Gastrocnemius medialis (tissue), 4 donors: ENCODE measurements around the gene PPRC1.

Experiments used
- CTCF ChIP-seq, 5 experiments: fragments of 450-650 bp in 3 of 5; fragments of 200-600 bp in 2 of 5; sonication (generic) in 2 of 5; IDR thresholded peaks in 4 of 5; conservative IDR thresholded peaks in 1 of 5; 1 replicate in 4 of 5; 2 replicates in 1 of 5; pipeline ENCODE4 v1.5.1; 2016 to 2019; ENCODE audit warnings: antibody characterized with exemption in 5 of 5, mild to moderate bottlenecking in 3 of 5, moderate library complexity in 3 of 5
- POLR2A ChIP-seq, 2 donors: fragments of 450-650 bp; IDR thresholded peaks; one replicate each; pipeline ENCODE4 v1.6.1; 2017; ENCODE audit warnings: antibody characterized with exemption in 2 of 2, mild to moderate bottlenecking in 2 of 2, moderate library complexity in 2 of 2

DNA sequence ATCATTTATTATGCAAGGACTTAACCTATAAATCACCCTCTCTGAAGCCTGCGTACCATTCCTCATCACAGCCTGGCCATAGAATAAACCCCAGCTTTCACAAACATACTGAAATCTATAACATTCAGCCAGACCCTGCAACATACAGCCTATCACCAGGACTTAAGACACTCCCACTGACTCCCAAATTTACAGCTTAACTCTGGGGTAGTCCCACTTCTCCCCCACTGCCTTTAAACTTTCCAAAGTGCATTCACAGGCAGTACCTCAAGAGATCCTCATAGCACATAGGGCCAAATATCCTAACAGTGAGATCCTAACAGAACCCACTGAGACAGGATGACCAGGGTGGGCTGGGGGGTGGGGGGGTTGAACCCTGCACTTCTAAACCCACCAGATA, 16.2 kb upstream of the PPRC1 start:
- TF ChIP-seq CTCF (IDR thresholded peaks at IDR 0.05 in 4 of 5, conservative IDR thresholded peaks at IDR 0.05 in 1 of 5), result no peak
- no peak for TF ChIP-seq POLR2A (IDR thresholded peaks at IDR 0.05)
